ENCODE results near the gene CHD5. TPM values are rescaled to one million over a fixed set of nuclear protein-coding genes. Genes with fewer than 3 reads are reported as not detected.

CHD5 gene
- total and polyA plus RNA-seq, 2 of the 13 experiments (the other 11 are each of a cell fraction or from before 2014, with no cell fraction given), result 0.02 to 0.21 TPM

GRCh38 chr1:6086358-6086757 is 93.8 kb downstream of the CHD5 start:
- 69% methylated on average over 13 of the region's 13 CpGs for WGBS (ENCODE audit: low lambda C conversion rate)
- Histone ChIP-seq H3K4me2 (ENCODE audit: low read depth, low read length) (no peak overlapping the region), H4K20me1 (ENCODE audit: insufficient read depth, low read length) (no peaks in the 10 kb centered on the region), H3K27ac (ENCODE audit: extremely low read length, insufficient read depth, low read length) (no peak overlapping the region), H2AFZ (ENCODE audit: low read length) (no peak overlapping the region), H3K4me3 (replicated peaks in 1 of 3; ENCODE audit: insufficient read depth in 1 of 3, low read depth in 2 of 3, low read length in 3 of 3) (no peak overlapping the region), H3K36me3 (replicated peaks in 1 of 2; ENCODE audit: control insufficient read depth in 1 of 2, insufficient read depth in 2 of 2, low read length in 2 of 2) (no peaks in the 10 kb centered on the region), H3K79me2 (ENCODE audit: insufficient read depth, low read length) (no peaks in the 10 kb centered on the region), H3K9me3 (ENCODE audit: low read length) (no peaks in the 10 kb centered on the region), H3K4me1 (ENCODE audit: insufficient read depth, low read length) (peaks cover 5% of the 10 kb centered on the region), H3K9ac (ENCODE audit: insufficient read depth, low read depth, low read length) (no peak overlapping the region), H3K27me3 (ENCODE audit: control insufficient read depth in 1 of 2, insufficient read depth in 2 of 2, low read length in 2 of 2) (0 out of 5 replicates have a peak, but pooled peaks cover 0 to 3% of the 10 kb centered on the region in 2 experiments)
- ChIA-PET POLR2A (no interaction called here), CTCF (ENCODE audit: low intra/inter-chr PET ratio, low total read pairs) (no interaction called here)
- in situ Hi-C loops (cut with HindIII; ENCODE audit: extremely low pct_ligation_motif_present, low pct_unique_long_range_greater_than_20kb) (no loop called here), intact Hi-C loops (cut with micrococcal nuclease; ENCODE audit: unreplicated experiment) (no loop called here)
- no peak for TF ChIP-seq AGO1 (IDR thresholded peaks at IDR 0.05; ENCODE audit: low read depth, low read length, poor library complexity, severe bottlenecking)
- TF ChIP-seq MXD1 (CRISPR knock-in tag; IDR thresholded peaks at IDR 0.05), result no peak
- TF ChIP-seq HIC2 (CRISPR knock-in tag; IDR thresholded peaks at IDR 0.05; ENCODE audit: low read depth), result no peak
- no peak for TF ChIP-seq PHF20 (CRISPR knock-in tag; IDR thresholded peaks at IDR 0.05)
- DNase-seq (ENCODE audit: low spot score), result no peak
- FAIRE-seq, result no peak
- BruUV-seq (replicated peaks), result no TSS peak
- ATAC-seq, result no peak

- no peak overlapping the region for H3K27ac ChIP-seq (ENCODE audit: extremely low read length, insufficient read depth, low read length)
- 0 out of 5 replicates have a peak, but pooled peaks cover 0 to 3% of the 10 kb centered on the region in 2 experiments for H3K27me3 ChIP-seq (ENCODE audit: control insufficient read depth in 1 of 2, insufficient read depth in 2 of 2, low read length in 2 of 2)
- DNase-seq (ENCODE audit: low spot score) (no peak), FAIRE-seq (no peak), ATAC-seq (no peak)
- H3K4me1 ChIP-seq (ENCODE audit: insufficient read depth, low read length), result peaks cover 5% of the 10 kb centered on the region
- intact Hi-C loops (cut with micrococcal nuclease; ENCODE audit: unreplicated experiment) (no loop called here), in situ Hi-C loops (cut with HindIII; ENCODE audit: extremely low pct_ligation_motif_present, low pct_unique_long_range_greater_than_20kb) (no loop called here)
- no peak overlapping the region for H3K4me2 ChIP-seq (ENCODE audit: low read depth, low read length)
- no peaks in the 10 kb centered on the region for H3K9me3 ChIP-seq (ENCODE audit: low read length)
- no peaks in the 10 kb centered on the region for H3K79me2 ChIP-seq (ENCODE audit: insufficient read depth, low read length)
- TF ChIP-seq MAFK (conservative IDR thresholded peaks at IDR 0.05 in 1 of 2, IDR thresholded peaks at IDR 0.05 in 1 of 2; ENCODE audit: low read length in 2 of 2) (no peak), ZNF317 (CRISPR knock-in tag; IDR thresholded peaks at IDR 0.05) (no peak), TEAD3 (CRISPR knock-in tag; optimal IDR thresholded peaks at IDR 0.05; ENCODE audit: borderline replicate concordance) (no peak), IRF2 (CRISPR knock-in tag; IDR thresholded peaks at IDR 0.05) (no peak), SRY (CRISPR knock-in tag; IDR thresholded peaks at IDR 0.05) (no peak), TSC22D2 (CRISPR knock-in tag; IDR thresholded peaks at IDR 0.05; ENCODE audit: borderline replicate concordance) (no peak), ZNF704 (CRISPR knock-in tag; IDR thresholded peaks at IDR 0.05; ENCODE audit: borderline replicate concordance) (no peak), ZNF251 (CRISPR knock-in tag; IDR thresholded peaks at IDR 0.05) (no peak), MYPOP (CRISPR knock-in tag; IDR thresholded peaks at IDR 0.05) (no peak), ZBTB42 (CRISPR knock-in tag; IDR thresholded peaks at IDR 0.05) (no peak)
- ChIA-PET POLR2A (no interaction called here), CTCF (ENCODE audit: low intra/inter-chr PET ratio, low total read pairs) (no interaction called here)
- H4K20me1 ChIP-seq (ENCODE audit: insufficient read depth, low read length), result no peaks in the 10 kb centered on the region
- H3K36me3 ChIP-seq (replicated peaks in 1 of 2; ENCODE audit: control insufficient read depth in 1 of 2, insufficient read depth in 2 of 2, low read length in 2 of 2), result no peaks in the 10 kb centered on the region
- H3K4me3 ChIP-seq (replicated peaks in 1 of 3; ENCODE audit: insufficient read depth in 1 of 3, low read depth in 2 of 3, low read length in 3 of 3), result no peak overlapping the region
- no peak overlapping the region for H2AFZ ChIP-seq (ENCODE audit: low read length)
- 90% methylated on average over 2 of the region's 13 CpGs for WGBS (ENCODE audit: low lambda C conversion rate)
- no TSS peak for BruUV-seq (replicated peaks)
- no peak overlapping the region for H3K9ac ChIP-seq (ENCODE audit: insufficient read depth, low read depth, low read length)
Observed at GRCh38 chr1:6085666-6086065, 94.5 kb downstream of the CHD5 start.

Data from HepG2 (cell line).